ENCODE results near the gene TMEM263.

GRCh38 chr12:106976668-106977067 lies 21.0 kb downstream of the TMEM263 start:
- TF ChIP-seq KDM1A (IDR thresholded peaks at IDR 0.05; ENCODE audit: low read depth), result no peak
- TF ChIP-seq, protein P1, sequence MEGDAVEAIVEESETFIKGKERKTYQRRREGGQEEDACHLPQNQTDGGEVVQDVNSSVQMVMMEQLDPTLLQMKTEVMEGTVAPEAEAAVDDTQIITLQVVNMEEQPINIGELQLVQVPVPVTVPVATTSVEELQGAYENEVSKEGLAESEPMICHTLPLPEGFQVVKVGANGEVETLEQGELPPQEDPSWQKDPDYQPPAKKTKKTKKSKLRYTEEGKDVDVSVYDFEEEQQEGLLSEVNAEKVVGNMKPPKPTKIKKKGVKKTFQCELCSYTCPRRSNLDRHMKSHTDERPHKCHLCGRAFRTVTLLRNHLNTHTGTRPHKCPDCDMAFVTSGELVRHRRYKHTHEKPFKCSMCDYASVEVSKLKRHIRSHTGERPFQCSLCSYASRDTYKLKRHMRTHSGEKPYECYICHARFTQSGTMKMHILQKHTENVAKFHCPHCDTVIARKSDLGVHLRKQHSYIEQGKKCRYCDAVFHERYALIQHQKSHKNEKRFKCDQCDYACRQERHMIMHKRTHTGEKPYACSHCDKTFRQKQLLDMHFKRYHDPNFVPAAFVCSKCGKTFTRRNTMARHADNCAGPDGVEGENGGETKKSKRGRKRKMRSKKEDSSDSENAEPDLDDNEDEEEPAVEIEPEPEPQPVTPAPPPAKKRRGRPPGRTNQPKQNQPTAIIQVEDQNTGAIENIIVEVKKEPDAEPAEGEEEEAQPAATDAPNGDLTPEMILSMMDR (IDR thresholded peaks at IDR 0.05), result no peak
- TF ChIP-seq, protein P2, sequence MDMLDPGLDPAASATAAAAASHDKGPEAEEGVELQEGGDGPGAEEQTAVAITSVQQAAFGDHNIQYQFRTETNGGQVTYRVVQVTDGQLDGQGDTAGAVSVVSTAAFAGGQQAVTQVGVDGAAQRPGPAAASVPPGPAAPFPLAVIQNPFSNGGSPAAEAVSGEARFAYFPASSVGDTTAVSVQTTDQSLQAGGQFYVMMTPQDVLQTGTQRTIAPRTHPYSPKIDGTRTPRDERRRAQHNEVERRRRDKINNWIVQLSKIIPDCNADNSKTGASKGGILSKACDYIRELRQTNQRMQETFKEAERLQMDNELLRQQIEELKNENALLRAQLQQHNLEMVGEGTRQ (IDR thresholded peaks at IDR 0.05), result no peak
- no peak for TF ChIP-seq MAFK (IDR thresholded peaks at IDR 0.05; ENCODE audit: partially characterized antibody)
- TF ChIP-seq ZFP36 (IDR thresholded peaks at IDR 0.05; ENCODE audit: borderline replicate concordance, partially characterized antibody), result no peak
- TF ChIP-seq POLR2A (IDR thresholded peaks at IDR 0.05; ENCODE audit: low read length), result no peak
- TF ChIP-seq SREBF2 (IDR thresholded peaks at IDR 0.05), result no peak
- TF ChIP-seq PBX3 (IDR thresholded peaks at IDR 0.05), result no peak
- TF ChIP-seq POLR2AphosphoS2 (conservative IDR thresholded peaks at IDR 0.05; ENCODE audit: low read length), result no peak
